GOT3 (cell line): ENCODE measurements around the gene MCTP2.
"Not testable (repeated sequence)": the region's sequence is repeated elsewhere in the genome, so short reads cannot be mapped to it uniquely, and the experiment has no call there.

Source experiments
- DNase-seq: peaks from one replicate; lab custom pipeline; 2025; ENCODE audit warnings: mixed read lengths; lab: John Stamatoyannopoulos, UW

Gene MCTP2

GRCh38 chr15:94235041-94235440, 3.7 kb downstream of the MCTP2 start:
- no peak for DNase-seq

GRCh38 chr15:94235646-94236045, 4.3 kb downstream of the MCTP2 start:
- no peak for DNase-seq

GRCh38 chr15:94236608-94237007, 5.2 kb downstream of the MCTP2 start:
- DNase-seq = no peak

- no peak for DNase-seq
Observed at GRCh38 chr15:94237903-94238302, 6.5 kb downstream of the MCTP2 start.

DNA sequence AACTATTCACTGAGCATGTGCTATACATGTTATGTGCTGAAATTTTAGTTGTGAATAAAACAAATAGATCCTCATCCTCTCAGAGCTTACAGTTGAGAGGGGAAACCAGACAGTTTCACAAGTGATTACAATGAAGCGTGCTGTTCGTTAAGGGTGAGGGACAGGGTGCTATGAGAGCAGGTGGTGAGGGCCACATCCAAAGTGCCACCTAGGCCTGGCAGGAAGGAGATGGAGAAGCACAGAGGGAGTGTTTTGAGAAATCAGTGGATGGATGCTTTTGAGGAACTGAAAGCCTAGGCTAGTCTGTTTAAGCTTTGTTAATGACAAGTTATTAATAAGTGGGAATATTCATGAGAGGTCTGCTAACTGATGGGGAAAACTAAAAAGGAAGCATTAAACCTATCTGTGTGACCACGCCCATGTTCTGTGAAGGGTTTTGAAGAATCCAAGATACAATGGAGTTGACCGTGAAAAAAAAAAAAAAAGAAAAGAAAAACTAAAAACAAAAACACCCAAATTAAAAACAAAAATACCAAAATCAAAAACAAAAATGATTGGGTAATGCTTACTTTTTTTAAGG, 7.3 kb downstream of the MCTP2 start:
- no peak for DNase-seq

- no peak for DNase-seq
Observed at GRCh38 chr15:94239474-94239873, 8.1 kb downstream of the MCTP2 start.

- DNase-seq = no peak
Observed at GRCh38 chr15:94240480-94240879, 9.1 kb downstream of the MCTP2 start.

GRCh38 chr15:94242257-94242656, 10.9 kb downstream of the MCTP2 start:
- no peak for DNase-seq

- not testable (repeated sequence) for DNase-seq
Observed at GRCh38 chr15:94243003-94243402, 11.6 kb downstream of the MCTP2 start.

DNA sequence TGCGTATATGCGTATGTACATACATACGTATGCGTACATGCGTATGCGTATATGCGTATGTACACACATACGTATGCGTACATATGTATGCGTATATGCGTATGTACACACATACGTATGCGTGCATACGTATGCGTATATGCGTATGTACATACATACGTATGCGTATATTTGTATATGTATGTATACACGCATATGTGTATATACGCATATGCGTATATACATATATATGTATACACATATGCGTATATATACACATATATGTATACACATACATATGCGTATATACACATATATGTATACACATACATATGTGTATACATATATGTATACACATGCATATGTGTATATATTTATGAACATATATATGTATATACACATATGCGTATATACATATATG, 12.1 kb downstream of the MCTP2 start:
- no peak for DNase-seq

- no peak for DNase-seq
Observed at GRCh38 chr15:94246016-94246415, 14.7 kb downstream of the MCTP2 start.

- no peak for DNase-seq
Observed at GRCh38 chr15:94247789-94248638, 16.7 kb downstream of the MCTP2 start.

DNA sequence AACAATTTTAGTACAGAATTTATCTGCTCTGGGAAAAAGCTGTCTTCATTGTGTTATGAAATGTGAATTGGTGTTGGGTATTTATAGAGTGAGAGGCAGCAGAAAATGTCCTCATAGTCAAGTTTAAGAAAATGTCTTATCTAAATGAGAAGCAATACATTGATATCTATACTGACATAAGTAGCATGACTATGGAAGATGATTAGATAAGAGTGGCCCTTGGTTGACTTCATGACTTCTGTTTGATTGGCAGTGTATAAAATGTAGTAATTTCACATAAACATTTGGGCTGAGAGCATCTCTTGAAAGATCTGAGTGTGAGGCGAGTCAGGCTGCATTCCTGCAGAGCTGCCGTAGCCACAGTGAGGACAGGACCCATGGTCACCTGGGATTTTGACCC, 19.4 kb downstream of the MCTP2 start:
- no peak for DNase-seq

DNA sequence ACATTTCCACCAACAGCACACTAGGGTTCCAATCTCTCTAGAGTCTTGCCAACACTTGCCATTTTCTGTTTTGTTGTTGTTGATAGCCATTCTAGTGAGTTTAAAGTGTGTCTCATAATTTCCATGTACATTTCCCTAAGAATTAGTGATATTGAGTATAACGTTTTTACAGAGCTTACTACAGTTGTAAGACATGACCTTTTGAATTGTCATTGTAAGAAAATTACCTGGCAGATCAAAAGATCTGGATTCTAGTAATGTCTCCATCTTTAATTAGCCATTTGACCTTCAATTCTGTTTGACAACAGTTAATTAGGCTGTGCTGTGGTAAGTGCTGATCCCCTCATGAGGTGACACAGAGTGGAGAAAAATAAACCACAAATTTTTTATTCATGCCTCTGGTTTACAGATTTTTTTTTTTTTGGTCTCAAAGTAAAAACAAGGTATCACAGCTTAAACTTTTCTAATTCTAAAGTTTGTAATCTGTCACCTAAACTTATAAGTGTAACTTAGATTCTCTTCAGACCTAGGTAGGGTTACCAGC, 20.9 kb downstream of the MCTP2 start:
- no peak for DNase-seq

DNA sequence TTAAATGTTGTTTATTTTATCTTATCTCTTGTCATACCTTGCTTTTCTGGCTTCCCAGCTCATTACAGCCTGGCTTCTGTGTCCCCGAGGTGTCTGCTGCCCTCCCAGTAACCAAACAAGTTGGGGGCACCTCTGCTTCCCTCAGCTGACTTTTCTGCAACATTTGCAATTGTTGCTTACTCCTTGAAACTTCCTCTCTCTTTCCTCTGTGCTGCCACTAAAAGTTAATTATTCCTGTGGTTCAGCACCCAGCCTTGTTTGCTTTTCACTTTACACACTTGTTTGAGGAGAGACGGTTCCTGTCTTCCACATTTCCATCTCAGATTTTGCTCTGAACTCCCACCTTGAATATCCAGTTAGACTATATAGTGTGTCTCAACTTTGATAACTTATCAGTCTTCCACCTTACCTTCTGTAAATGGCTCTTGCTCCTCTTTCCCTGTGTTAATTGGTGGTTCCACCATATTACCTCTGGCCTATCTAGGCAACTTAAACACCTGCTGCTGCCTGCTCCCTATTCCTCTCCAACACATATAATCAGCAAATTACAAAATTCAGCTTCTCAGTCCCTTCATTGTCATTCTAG, 21.6 kb downstream of the MCTP2 start:
- no peak for DNase-seq

GRCh38 chr15:94253742-94254141, 22.4 kb downstream of the MCTP2 start:
- no peak for DNase-seq

DNA sequence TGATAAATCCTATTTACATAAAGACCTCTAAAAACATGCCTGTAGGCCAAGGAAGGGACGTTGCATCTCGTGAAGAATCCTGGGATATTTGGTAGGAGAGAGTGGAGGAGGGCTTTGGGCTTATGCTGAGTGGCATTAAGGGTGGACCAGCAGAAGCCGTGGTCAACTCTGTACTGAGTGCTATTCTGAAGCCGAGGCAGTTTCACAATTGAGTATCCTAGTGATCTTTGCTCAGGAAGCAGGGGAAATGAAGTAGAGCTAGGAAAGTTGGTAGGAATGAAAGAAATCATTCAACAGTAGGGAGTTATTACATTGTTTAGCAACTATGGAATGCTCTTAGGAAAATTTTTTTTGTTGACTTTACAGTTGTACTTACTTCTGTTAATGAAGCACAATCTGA, 24.2 kb downstream of the MCTP2 start:
- DNase-seq = no peak

- DNase-seq = no peak
Observed at GRCh38 chr15:94256511-94256910, 25.1 kb downstream of the MCTP2 start.

GRCh38 chr15:94257776-94258175, 26.4 kb downstream of the MCTP2 start:
- DNase-seq = not testable (repeated sequence)

GRCh38 chr15:94258246-94258645, 26.9 kb downstream of the MCTP2 start:
- DNase-seq = no peak

- DNase-seq = no peak
Observed at GRCh38 chr15:94259121-94259751, 27.9 kb downstream of the MCTP2 start.

GRCh38 chr15:94259863-94260262, 28.5 kb downstream of the MCTP2 start:
- DNase-seq = no peak

DNA sequence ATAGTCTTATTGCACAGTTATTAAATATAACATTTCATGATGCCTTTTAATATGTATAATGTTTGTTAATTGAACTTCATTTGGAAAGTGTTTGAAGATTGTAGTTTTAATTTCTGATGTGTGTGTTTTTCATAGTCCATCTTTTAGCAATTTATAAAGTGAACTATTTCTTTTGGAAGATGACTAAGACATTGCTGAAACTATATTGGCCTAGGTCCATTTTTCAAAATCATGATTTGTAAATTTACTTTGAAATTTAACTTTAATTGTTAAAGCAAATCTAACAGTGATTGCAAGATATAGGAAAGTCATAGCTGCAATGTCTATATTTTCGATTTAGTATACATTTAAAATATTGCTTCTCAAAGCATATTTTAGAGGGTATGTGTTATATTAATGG, 30.8 kb downstream of the MCTP2 start:
- no peak for DNase-seq
